ENCODE measurements around the gene PINLYP.

Gene PINLYP

GRCh38 chr19:43551399-43552197 is 24.0 kb upstream of the PINLYP start:
- DNase-seq, result no peak

GRCh38 chr19:43552198-43552450 is 23.5 kb upstream of the PINLYP start:
- no peak for DNase-seq

- no peak for DNase-seq
Measured at GRCh38 chr19:43552616-43553015, 23.0 kb upstream of the PINLYP start.

- DNase-seq, result no peak
Measured at GRCh38 chr19:43553656-43554055, 21.9 kb upstream of the PINLYP start.

- DNase-seq, result no peak
Measured at GRCh38 chr19:43554317-43554895, 21.2 kb upstream of the PINLYP start.

- DNase-seq, result no peak
Measured at GRCh38 chr19:43555185-43555770, 20.3 kb upstream of the PINLYP start.

GRCh38 chr19:43560687-43561086 is 14.9 kb upstream of the PINLYP start:
- no peak for DNase-seq

GRCh38 chr19:43561139-43561970 is 14.2 kb upstream of the PINLYP start:
- DNase-seq, result no peak

GRCh38 chr19:43562226-43562697 is 13.3 kb upstream of the PINLYP start:
- DNase-seq, result no peak

- DNase-seq, result peak; percentile 80
Measured at GRCh38 chr19:43562698-43563241, 12.8 kb upstream of the PINLYP start.

- no peak for DNase-seq
Measured at GRCh38 chr19:43563816-43564457, 11.7 kb upstream of the PINLYP start.

GRCh38 chr19:43564800-43565199 is 10.8 kb upstream of the PINLYP start:
- no peak for DNase-seq

GRCh38 chr19:43569657-43570056 is 5.9 kb upstream of the PINLYP start:
- DNase-seq, result no peak

- peak; percentile 66 for DNase-seq
Measured at GRCh38 chr19:43570174-43570791, 5.3 kb upstream of the PINLYP start.

GRCh38 chr19:43572171-43572588 is 3.4 kb upstream of the PINLYP start:
- peak; percentile 15 for DNase-seq

- no peak for DNase-seq
Measured at GRCh38 chr19:43574424-43575155, 1.0 kb upstream of the PINLYP start.

- no peak for DNase-seq
Measured at GRCh38 chr19:43575955-43576878, 616 bp downstream of the PINLYP start.

- no peak for DNase-seq
Measured at GRCh38 chr19:43578787-43579186, 3.2 kb downstream of the PINLYP start.

GRCh38 chr19:43581467-43581866 is 5.9 kb downstream of the PINLYP start:
- no peak for DNase-seq

- DNase-seq, result no peak
Measured at GRCh38 chr19:43582495-43582894, 6.9 kb downstream of the PINLYP start.
